Effector memory CD4-positive, alpha-beta T cell (primary cell): ENCODE measurements around the gene STK36.

Experiments used
- DNase-seq, 3 donors: peaks; one replicate each; pipeline ENCODE4 v3.0.0-alpha.2; 2020
- H3K27ac ChIP-seq: 2 replicates; pipeline ENCODE4 v1.7.0; 2013; ENCODE audit warnings: mild to moderate bottlenecking, low read length, moderate library complexity; ENCODE audit not compliant: insufficient read depth, poor library complexity, severe bottlenecking
- H3K27me3 ChIP-seq: replicated peaks from 2 replicates; pipeline ENCODE4 v1.7.0; 2013; ENCODE audit warnings: mild to moderate bottlenecking, low read length; ENCODE audit not compliant: insufficient read depth, control insufficient read depth, poor library complexity, severe bottlenecking
- H3K36me3 ChIP-seq: 2 replicates; pipeline ENCODE4 v1.7.0; 2013; ENCODE audit warnings: mild to moderate bottlenecking, low read length, moderate library complexity; ENCODE audit not compliant: control insufficient read depth, insufficient read depth
- H3K4me1 ChIP-seq: 2 replicates; pipeline ENCODE4 v1.7.0; 2013; ENCODE audit warnings: low read length, mild to moderate bottlenecking; ENCODE audit not compliant: control insufficient read depth, insufficient read depth, poor library complexity, severe bottlenecking
- H3K4me3 ChIP-seq: 2 replicates; pipeline ENCODE4 v1.7.0; 2013; ENCODE audit warnings: low read length, low read depth, mild to moderate bottlenecking; ENCODE audit not compliant: insufficient read depth, poor library complexity, severe bottlenecking
- H3K9me3 ChIP-seq: 2 replicates; pipeline ENCODE4 v1.7.0; 2013; ENCODE audit warnings: mild to moderate bottlenecking, low read length, moderate library complexity; ENCODE audit not compliant: control insufficient read depth

The STK36 gene

GRCh38 chr2:218745160-218745558, 73.3 kb downstream of the STK36 start:
- no peak for DNase-seq

GRCh38 chr2:218745559-218746469, 73.9 kb downstream of the STK36 start:
- H3K36me3 ChIP-seq: peaks cover 51% of the 10 kb centered on the region
- no peak overlapping the region for H3K4me3 ChIP-seq
- no peaks in the 10 kb centered on the region for H3K27me3 ChIP-seq
- H3K9me3 ChIP-seq: no peaks in the 10 kb centered on the region
- no peak for DNase-seq
- no peak overlapping the region for H3K27ac ChIP-seq
- H3K4me1 ChIP-seq: no peaks in the 10 kb centered on the region

More at GRCh38 chr2:218745160-218745558, 73.3 kb downstream of the STK36 start:
- no peaks in the 10 kb centered on the region for H3K27me3 ChIP-seq
- no peaks in the 10 kb centered on the region for H3K9me3 ChIP-seq
- no peak overlapping the region for H3K4me3 ChIP-seq
- H3K27ac ChIP-seq: no peak overlapping the region
- no peaks in the 10 kb centered on the region for H3K4me1 ChIP-seq
- H3K36me3 ChIP-seq: peaks cover 52% of the 10 kb centered on the region

GRCh38 chr2:218746470-218746795, 74.5 kb downstream of the STK36 start:
- Histone ChIP-seq H3K27me3 (no peaks in the 10 kb centered on the region), H3K9me3 (no peaks in the 10 kb centered on the region), H3K27ac (no peak overlapping the region), H3K4me3 (no peak overlapping the region), H3K4me1 (no peaks in the 10 kb centered on the region), H3K36me3 (peaks cover 52% of the 10 kb centered on the region)
- DNase-seq: no peak

GRCh38 chr2:218746960-218747359, 75.1 kb downstream of the STK36 start:
- Histone ChIP-seq H3K9me3 (no peaks in the 10 kb centered on the region), H3K36me3 (peaks cover 52% of the 10 kb centered on the region), H3K27me3 (no peaks in the 10 kb centered on the region), H3K27ac (no peak overlapping the region), H3K4me1 (no peaks in the 10 kb centered on the region), H3K4me3 (no peak overlapping the region)
- DNase-seq: no peak

GRCh38 chr2:218748741-218749441, 77.0 kb downstream of the STK36 start:
- no peak overlapping the region for H3K27ac ChIP-seq
- no peaks in the 10 kb centered on the region for H3K27me3 ChIP-seq
- H3K36me3 ChIP-seq: peaks cover 71% of the 10 kb centered on the region
- H3K4me3 ChIP-seq: no peak overlapping the region
- no peaks in the 10 kb centered on the region for H3K9me3 ChIP-seq
- DNase-seq: no peak
- H3K4me1 ChIP-seq: no peaks in the 10 kb centered on the region
